ENCODE data around the gene GALM. TPM values are rescaled to one million over a fixed set of nuclear protein-coding genes. Genes with fewer than 3 reads are reported as not detected.

GALM gene
- total and polyA plus RNA-seq, 2 of the 8 experiments (the other 6 are each of a cell fraction or from before 2014, with no cell fraction given), result 9.9 to 13.1 TPM

DNA sequence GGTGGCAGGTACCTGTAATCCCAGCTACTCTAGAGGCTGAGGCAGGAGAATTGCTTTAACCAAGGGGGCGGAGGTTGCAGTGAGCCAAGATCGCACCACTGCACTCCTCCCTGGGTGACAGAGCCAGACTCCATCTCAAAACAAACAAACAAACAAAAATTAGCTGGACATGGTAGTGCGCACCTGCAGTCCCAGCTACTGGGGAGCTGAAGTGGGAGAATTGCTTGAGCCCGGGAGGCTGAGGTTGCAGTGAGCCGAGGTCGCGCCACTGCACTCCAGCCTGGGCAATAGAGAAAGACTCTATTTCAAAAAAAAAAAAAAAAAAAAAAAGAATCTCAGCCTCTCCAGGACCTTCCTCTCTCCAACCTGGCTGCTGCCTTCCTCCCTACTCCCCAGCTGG lies 65.2 kb downstream of the GALM start:
- no peaks in the 10 kb centered on the region for H3K27me3 ChIP-seq (replicated peaks in 1 of 4; ENCODE audit: control insufficient read depth in 3 of 4, extremely low read depth in 1 of 4, insufficient read depth in 3 of 4, low read length in 3 of 4)
- TF ChIP-seq, protein P1, sequence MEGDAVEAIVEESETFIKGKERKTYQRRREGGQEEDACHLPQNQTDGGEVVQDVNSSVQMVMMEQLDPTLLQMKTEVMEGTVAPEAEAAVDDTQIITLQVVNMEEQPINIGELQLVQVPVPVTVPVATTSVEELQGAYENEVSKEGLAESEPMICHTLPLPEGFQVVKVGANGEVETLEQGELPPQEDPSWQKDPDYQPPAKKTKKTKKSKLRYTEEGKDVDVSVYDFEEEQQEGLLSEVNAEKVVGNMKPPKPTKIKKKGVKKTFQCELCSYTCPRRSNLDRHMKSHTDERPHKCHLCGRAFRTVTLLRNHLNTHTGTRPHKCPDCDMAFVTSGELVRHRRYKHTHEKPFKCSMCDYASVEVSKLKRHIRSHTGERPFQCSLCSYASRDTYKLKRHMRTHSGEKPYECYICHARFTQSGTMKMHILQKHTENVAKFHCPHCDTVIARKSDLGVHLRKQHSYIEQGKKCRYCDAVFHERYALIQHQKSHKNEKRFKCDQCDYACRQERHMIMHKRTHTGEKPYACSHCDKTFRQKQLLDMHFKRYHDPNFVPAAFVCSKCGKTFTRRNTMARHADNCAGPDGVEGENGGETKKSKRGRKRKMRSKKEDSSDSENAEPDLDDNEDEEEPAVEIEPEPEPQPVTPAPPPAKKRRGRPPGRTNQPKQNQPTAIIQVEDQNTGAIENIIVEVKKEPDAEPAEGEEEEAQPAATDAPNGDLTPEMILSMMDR (IDR thresholded peaks at IDR 0.05; ENCODE audit: control extremely low read depth in 1 of 3, insufficient read depth in 1 of 3, low read depth in 1 of 3, low read length in 3 of 3), result no peak
- TF ChIP-seq CHD1 (IDR thresholded peaks at IDR 0.05; ENCODE audit: low read depth, low read length) (no peak), POLR2AphosphoS5 (IDR thresholded peaks at IDR 0.05; ENCODE audit: low read depth, low read length) (no peak), SP2 (IDR thresholded peaks at IDR 0.05; ENCODE audit: low read length) (no peak), SIX5 (IDR thresholded peaks at IDR 0.05; ENCODE audit: low read depth, low read length) (no peak), ASH2L (IDR thresholded peaks at IDR 0.05; ENCODE audit: low read length) (no peak), RFX5 (IDR thresholded peaks at IDR 0.05; ENCODE audit: borderline replicate concordance, low read depth, low read length) (no peak), EP300 (IDR thresholded peaks at IDR 0.05; ENCODE audit: borderline replicate concordance in 1 of 2, low read depth in 2 of 2, low read length in 2 of 2) (no peak), CREB1 (IDR thresholded peaks at IDR 0.05) (no peak), NANOG (IDR thresholded peaks at IDR 0.05; ENCODE audit: insufficient read depth, low read depth, low read length, poor library complexity, severe bottlenecking) (no peak), TEAD4 (IDR thresholded peaks at IDR 0.05; ENCODE audit: low read depth, low read length) (no peak)
- TF ChIP-seq, protein P2, sequence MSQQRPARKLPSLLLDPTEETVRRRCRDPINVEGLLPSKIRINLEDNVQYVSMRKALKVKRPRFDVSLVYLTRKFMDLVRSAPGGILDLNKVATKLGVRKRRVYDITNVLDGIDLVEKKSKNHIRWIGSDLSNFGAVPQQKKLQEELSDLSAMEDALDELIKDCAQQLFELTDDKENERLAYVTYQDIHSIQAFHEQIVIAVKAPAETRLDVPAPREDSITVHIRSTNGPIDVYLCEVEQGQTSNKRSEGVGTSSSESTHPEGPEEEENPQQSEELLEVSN (IDR thresholded peaks at IDR 0.05), result no peak

More for the DNA sequence above, 65.2 kb downstream of the GALM start:
- H3K18ac ChIP-seq (ENCODE audit: extremely low read depth, low read length), result no peak overlapping the region
- FAIRE-seq (no peak), DNase-seq (ENCODE audit: low read depth in 1 of 2, low spot score in 2 of 2) (no peak)
- H3K23ac ChIP-seq (ENCODE audit: insufficient read length), result no peak overlapping the region
- H2AK5ac ChIP-seq (ENCODE audit: low read depth, low read length), result no peak overlapping the region
- H3K36me3 ChIP-seq (ENCODE audit: control insufficient read depth in 2 of 4, insufficient read depth in 4 of 4, low read length in 3 of 4), result peaks cover 0 to 9% (median 0%) of the 10 kb centered on the region in 4 experiments; a peak in 3 of 8 replicates
- H3K4me3 ChIP-seq (ENCODE audit: extremely low read depth in 1 of 4, insufficient read depth in 2 of 4, low read depth in 3 of 4, low read length in 4 of 4), result no peak overlapping the region
- no peak overlapping the region for H3K4me2 ChIP-seq (ENCODE audit: insufficient read depth in 1 of 2, low read depth in 2 of 2, low read length in 2 of 2)
- H3K79me1 ChIP-seq (ENCODE audit: low read depth, low read length), result no peaks in the 10 kb centered on the region
- no peak overlapping the region for H2BK12ac ChIP-seq (ENCODE audit: low read depth, low read length)
- H4K5ac ChIP-seq (ENCODE audit: insufficient read length, low read depth, low read length), result no peak overlapping the region
- no peak overlapping the region for H2AFZ ChIP-seq (ENCODE audit: low read length)
- no peak overlapping the region for H3K9ac ChIP-seq (replicated peaks in 1 of 4; ENCODE audit: extremely low read depth in 1 of 4, low read depth in 3 of 4, low read length in 3 of 4)
- H2BK5ac ChIP-seq (ENCODE audit: low read depth, low read length), result no peak overlapping the region
- H4K91ac ChIP-seq (replicated peaks; ENCODE audit: insufficient read length, low read length), result no peak overlapping the region
- ChIA-PET CTCF (ENCODE audit: partially characterized antibody) (interaction anchor here (0.7 to 7.8 kb wide), 8 partner anchors 9 to 268 kb away, joined by 3 to 56 read pairs (median 3); no protein-coding TSS in a partner anchor), POLR2A (ENCODE audit: partially characterized antibody) (interaction anchor here (0.6 to 24.3 kb wide), 3 partner anchors 17 to 130 kb away, joined by 3 to 486 read pairs (median 3); partner anchors contain the start of gene SRSF7)
- H3K14ac ChIP-seq (ENCODE audit: insufficient read length), result no peak overlapping the region
- H2BK120ac ChIP-seq (replicated peaks; ENCODE audit: low read depth, low read length), result no peak overlapping the region
- H2BK15ac ChIP-seq (ENCODE audit: low read length), result no peak overlapping the region
- no peaks in the 10 kb centered on the region for H3K4me1 ChIP-seq (replicated peaks in 1 of 4; ENCODE audit: control insufficient read depth in 3 of 4, insufficient read depth in 4 of 4, low read length in 3 of 4)
- H3K56ac ChIP-seq (replicated peaks; ENCODE audit: insufficient read length, low read depth, low read length), result no peak overlapping the region
- 97% methylated on average over 7 of the region's 7 CpGs; no CpG with 5 or more reads in 1 of the 2 experiments for WGBS, 2 experiments (ENCODE audit: extremely low coverage in 1 of 2, insufficient coverage in 1 of 2, insufficient read length in 1 of 2, insufficient replicate concordance in 2 of 2, low coverage in 1 of 2, low lambda C conversion rate in 2 of 2, missing lambda C conversion rate in 1 of 2)
- H3K9me3 ChIP-seq (ENCODE audit: insufficient read depth in 2 of 2, low read depth in 1 of 2, low read length in 1 of 2), result no peaks in the 10 kb centered on the region
- no peaks in the 10 kb centered on the region for H3K23me2 ChIP-seq (ENCODE audit: low read depth, low read length)
- H4K8ac ChIP-seq (ENCODE audit: extremely low read depth, insufficient read depth, low read length), result no peak overlapping the region
- no peak overlapping the region for H2BK20ac ChIP-seq (ENCODE audit: low read length)
- no peaks in the 10 kb centered on the region for H3K79me2 ChIP-seq (ENCODE audit: control insufficient read depth in 1 of 2, insufficient read depth in 2 of 2, low read length in 2 of 2)
- H4K20me1 ChIP-seq (replicated peaks in 1 of 2; ENCODE audit: control insufficient read depth in 1 of 2, insufficient read depth in 2 of 2, low read length in 2 of 2), result no peaks in the 10 kb centered on the region
- H3K27ac ChIP-seq (ENCODE audit: low read depth, low read length), result no peak overlapping the region
- no peak overlapping the region for H3K4ac ChIP-seq (replicated peaks; ENCODE audit: insufficient read length, low read depth, low read length)
